RWPE1 (cell line): ENCODE data around the gene DSCAML1.

Experiments
- CTCF ChIA-PET: fragments of 350-600 bp; sonication (Branson Sonifier 250); formaldehyde crosslinking; extraction: SDS; loops from one replicate; lab custom pipeline; 2021; lab: Yijun Ruan, JAX
- POLR2A ChIA-PET: fragments of 400-600 bp; formaldehyde crosslinking; extraction: SDS; loops from one replicate; lab custom pipeline; 2020; ENCODE audit warnings: antibody characterized with exemption; ENCODE audit not compliant: low non-redundant PET; lab: Yijun Ruan, JAX
- DNase-seq: peaks from one replicate; pipeline ENCODE4 v3.0.0; 2012; ENCODE audit warnings: low spot score
- H3K27ac ChIP-seq: fragments of 450-650 bp; 2 replicates; pipeline ENCODE4 v1.5.1; 2017
- CTCF ChIP-seq: fragments of 450-650 bp; conservative IDR thresholded peaks from 2 replicates; pipeline ENCODE4 v1.5.1; 2017; ENCODE audit warnings: low read depth, mild to moderate bottlenecking

DSCAML1 gene

GRCh38 chr11:117497206-117497951 lies 299.6 kb downstream of the DSCAML1 start:
- CTCF ChIA-PET, result interaction anchor here (0.6 kb wide), 1 partner anchor 138 kb away, joined by 3 read pairs; no protein-coding TSS in a partner anchor
- H3K27ac ChIP-seq, result no peak overlapping the region
- POLR2A ChIA-PET, result no interaction called here
- no peak for DNase-seq
- no peak for TF ChIP-seq CTCF

GRCh38 chr11:117495357-117495756 lies 301.7 kb downstream of the DSCAML1 start:
- ChIA-PET CTCF (no interaction called here), POLR2A (no interaction called here)
- DNase-seq, result peak; percentile 39
- TF ChIP-seq CTCF, result no peak
- H3K27ac ChIP-seq, result no peak overlapping the region

- no peak for DNase-seq
- CTCF ChIA-PET, result no interaction called here
- POLR2A ChIA-PET, result interaction anchor here (0.7 kb wide), 1 partner anchor 11 kb away, joined by 4 read pairs; no protein-coding TSS in a partner anchor
- no peak for TF ChIP-seq CTCF
- H3K27ac ChIP-seq, result no peak overlapping the region
These were observed 304.3 kb downstream of the DSCAML1 start for GRCh38 chr11:117492578-117493251.

- no peak for TF ChIP-seq CTCF
- H3K27ac ChIP-seq, result no peak overlapping the region
- DNase-seq, result no peak
- ChIA-PET POLR2A (no interaction called here), CTCF (no interaction called here)
These were observed 306.1 kb downstream of the DSCAML1 start for GRCh38 chr11:117490911-117491310.

- ChIA-PET CTCF (interaction anchor here (0.6 kb wide), 1 partner anchor 64 kb away, joined by 5 read pairs; no protein-coding TSS in a partner anchor), POLR2A (no interaction called here)
- H3K27ac ChIP-seq, result no peak overlapping the region
- no peak for DNase-seq
- no peak for TF ChIP-seq CTCF
These were observed 306.9 kb downstream of the DSCAML1 start for GRCh38 chr11:117489999-117490679.
